Measurements from ENCODE around the gene NDST4.

The NDST4 gene

GRCh38 chr4:115113506-115114106 is at the start of gene NDST4:
NDST4 (minus strand) TSS chr4:115113620; CDS start chr4:115077036, 36,584 bp downstream.
- ATAC-seq = peak; percentile 89
- TF ChIP-seq RARB (CRISPR knock-in tag; IDR thresholded peaks at IDR 0.05) = no peak
- TF ChIP-seq, protein P1, sequence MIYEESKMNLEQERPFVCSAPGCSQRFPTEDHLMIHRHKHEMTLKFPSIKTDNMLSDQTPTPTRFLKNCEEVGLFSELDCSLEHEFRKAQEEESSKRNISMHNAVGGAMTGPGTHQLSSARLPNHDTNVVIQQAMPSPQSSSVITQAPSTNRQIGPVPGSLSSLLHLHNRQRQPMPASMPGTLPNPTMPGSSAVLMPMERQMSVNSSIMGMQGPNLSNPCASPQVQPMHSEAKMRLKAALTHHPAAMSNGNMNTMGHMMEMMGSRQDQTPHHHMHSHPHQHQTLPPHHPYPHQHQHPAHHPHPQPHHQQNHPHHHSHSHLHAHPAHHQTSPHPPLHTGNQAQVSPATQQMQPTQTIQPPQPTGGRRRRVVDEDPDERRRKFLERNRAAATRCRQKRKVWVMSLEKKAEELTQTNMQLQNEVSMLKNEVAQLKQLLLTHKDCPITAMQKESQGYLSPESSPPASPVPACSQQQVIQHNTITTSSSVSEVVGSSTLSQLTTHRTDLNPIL (CRISPR knock-in tag; IDR thresholded peaks at IDR 0.05; ENCODE audit: low read depth) = no peak
- TF ChIP-seq, protein P2, sequence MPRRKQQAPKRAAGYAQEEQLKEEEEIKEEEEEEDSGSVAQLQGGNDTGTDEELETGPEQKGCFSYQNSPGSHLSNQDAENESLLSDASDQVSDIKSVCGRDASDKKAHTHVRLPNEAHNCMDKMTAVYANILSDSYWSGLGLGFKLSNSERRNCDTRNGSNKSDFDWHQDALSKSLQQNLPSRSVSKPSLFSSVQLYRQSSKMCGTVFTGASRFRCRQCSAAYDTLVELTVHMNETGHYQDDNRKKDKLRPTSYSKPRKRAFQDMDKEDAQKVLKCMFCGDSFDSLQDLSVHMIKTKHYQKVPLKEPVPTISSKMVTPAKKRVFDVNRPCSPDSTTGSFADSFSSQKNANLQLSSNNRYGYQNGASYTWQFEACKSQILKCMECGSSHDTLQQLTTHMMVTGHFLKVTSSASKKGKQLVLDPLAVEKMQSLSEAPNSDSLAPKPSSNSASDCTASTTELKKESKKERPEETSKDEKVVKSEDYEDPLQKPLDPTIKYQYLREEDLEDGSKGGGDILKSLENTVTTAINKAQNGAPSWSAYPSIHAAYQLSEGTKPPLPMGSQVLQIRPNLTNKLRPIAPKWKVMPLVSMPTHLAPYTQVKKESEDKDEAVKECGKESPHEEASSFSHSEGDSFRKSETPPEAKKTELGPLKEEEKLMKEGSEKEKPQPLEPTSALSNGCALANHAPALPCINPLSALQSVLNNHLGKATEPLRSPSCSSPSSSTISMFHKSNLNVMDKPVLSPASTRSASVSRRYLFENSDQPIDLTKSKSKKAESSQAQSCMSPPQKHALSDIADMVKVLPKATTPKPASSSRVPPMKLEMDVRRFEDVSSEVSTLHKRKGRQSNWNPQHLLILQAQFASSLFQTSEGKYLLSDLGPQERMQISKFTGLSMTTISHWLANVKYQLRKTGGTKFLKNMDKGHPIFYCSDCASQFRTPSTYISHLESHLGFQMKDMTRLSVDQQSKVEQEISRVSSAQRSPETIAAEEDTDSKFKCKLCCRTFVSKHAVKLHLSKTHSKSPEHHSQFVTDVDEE (CRISPR knock-in tag; IDR thresholded peaks at IDR 0.05) = no peak
- TF ChIP-seq ZC3H10 (CRISPR knock-in tag; IDR thresholded peaks at IDR 0.05) = no peak
- TF ChIP-seq ESRRG (CRISPR knock-in tag; IDR thresholded peaks at IDR 0.05) = no peak
- no peak for TF ChIP-seq ZNF8 (CRISPR knock-in tag; IDR thresholded peaks at IDR 0.05)
- no peak for TF ChIP-seq PATZ1 (CRISPR knock-in tag; IDR thresholded peaks at IDR 0.05; ENCODE audit: borderline replicate concordance)
- TF ChIP-seq ZNF565 (CRISPR knock-in tag; conservative IDR thresholded peaks at IDR 0.05; ENCODE audit: low read depth) = no peak
- no peak for TF ChIP-seq POU6F1 (CRISPR knock-in tag; IDR thresholded peaks at IDR 0.05; ENCODE audit: borderline replicate concordance, low read depth)
- TF ChIP-seq TOX (CRISPR knock-in tag; IDR thresholded peaks at IDR 0.05; ENCODE audit: borderline replicate concordance) = no peak
- TF ChIP-seq ISL1 (CRISPR knock-in tag; IDR thresholded peaks at IDR 0.05) = no peak
- TF ChIP-seq TCF4 (CRISPR knock-in tag; IDR thresholded peaks at IDR 0.05; ENCODE audit: borderline replicate concordance) = no peak
- no peak for TF ChIP-seq ARNTL (CRISPR knock-in tag; IDR thresholded peaks at IDR 0.05; ENCODE audit: borderline replicate concordance, low read depth)
- TF ChIP-seq ZNF70 (CRISPR knock-in tag; IDR thresholded peaks at IDR 0.05) = no peak
- TF ChIP-seq GLIS3 (CRISPR knock-in tag; IDR thresholded peaks at IDR 0.05) = no peak
- TF ChIP-seq SNAI2 (CRISPR knock-in tag; IDR thresholded peaks at IDR 0.05) = no peak
- TF ChIP-seq BACH2 (CRISPR knock-in tag; IDR thresholded peaks at IDR 0.05; ENCODE audit: borderline replicate concordance) = no peak
- no peak for TF ChIP-seq CSDC2 (CRISPR knock-in tag; IDR thresholded peaks at IDR 0.05)

DNA sequence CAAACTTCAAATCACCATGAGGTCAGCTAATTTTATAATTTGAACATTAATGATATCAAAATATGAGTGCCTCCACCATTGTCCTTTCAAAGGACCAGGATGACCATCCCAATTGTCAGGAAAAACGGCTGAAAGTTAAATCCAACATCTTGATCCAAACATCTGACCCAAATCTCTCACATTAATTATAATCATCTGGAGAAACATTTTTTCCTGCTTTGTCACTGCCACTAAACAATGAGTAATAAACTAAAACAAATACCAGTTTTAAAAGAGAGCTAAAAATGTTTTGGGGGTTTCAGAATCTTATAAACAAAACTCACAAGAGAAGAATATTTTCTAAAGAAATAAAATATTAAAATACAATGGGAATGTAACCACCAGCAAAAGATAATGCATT is 45.7 kb upstream of the NDST4 start:
- no peak for ATAC-seq
- TF ChIP-seq ZC3H10 (CRISPR knock-in tag; IDR thresholded peaks at IDR 0.05) (no peak), ZFP30 (CRISPR knock-in tag; IDR thresholded peaks at IDR 0.05) (no peak), ZNF565 (CRISPR knock-in tag; conservative IDR thresholded peaks at IDR 0.05; ENCODE audit: low read depth) (no peak), SNAI2 (CRISPR knock-in tag; IDR thresholded peaks at IDR 0.05) (no peak), POU6F1 (CRISPR knock-in tag; IDR thresholded peaks at IDR 0.05; ENCODE audit: borderline replicate concordance, low read depth) (no peak), TOX (CRISPR knock-in tag; IDR thresholded peaks at IDR 0.05; ENCODE audit: borderline replicate concordance) (no peak), TCF4 (CRISPR knock-in tag; IDR thresholded peaks at IDR 0.05; ENCODE audit: borderline replicate concordance) (no peak), CSDC2 (CRISPR knock-in tag; IDR thresholded peaks at IDR 0.05) (no peak), ESRRG (CRISPR knock-in tag; IDR thresholded peaks at IDR 0.05) (no peak), RARB (CRISPR knock-in tag; IDR thresholded peaks at IDR 0.05) (no peak), ARNTL (CRISPR knock-in tag; IDR thresholded peaks at IDR 0.05; ENCODE audit: borderline replicate concordance, low read depth) (no peak), PATZ1 (CRISPR knock-in tag; IDR thresholded peaks at IDR 0.05; ENCODE audit: borderline replicate concordance) (no peak), ZNF8 (CRISPR knock-in tag; IDR thresholded peaks at IDR 0.05) (no peak), BACH2 (CRISPR knock-in tag; IDR thresholded peaks at IDR 0.05; ENCODE audit: borderline replicate concordance) (no peak), OSR1 (CRISPR knock-in tag; IDR thresholded peaks at IDR 0.05) (no peak)
- TF ChIP-seq, protein P3, sequence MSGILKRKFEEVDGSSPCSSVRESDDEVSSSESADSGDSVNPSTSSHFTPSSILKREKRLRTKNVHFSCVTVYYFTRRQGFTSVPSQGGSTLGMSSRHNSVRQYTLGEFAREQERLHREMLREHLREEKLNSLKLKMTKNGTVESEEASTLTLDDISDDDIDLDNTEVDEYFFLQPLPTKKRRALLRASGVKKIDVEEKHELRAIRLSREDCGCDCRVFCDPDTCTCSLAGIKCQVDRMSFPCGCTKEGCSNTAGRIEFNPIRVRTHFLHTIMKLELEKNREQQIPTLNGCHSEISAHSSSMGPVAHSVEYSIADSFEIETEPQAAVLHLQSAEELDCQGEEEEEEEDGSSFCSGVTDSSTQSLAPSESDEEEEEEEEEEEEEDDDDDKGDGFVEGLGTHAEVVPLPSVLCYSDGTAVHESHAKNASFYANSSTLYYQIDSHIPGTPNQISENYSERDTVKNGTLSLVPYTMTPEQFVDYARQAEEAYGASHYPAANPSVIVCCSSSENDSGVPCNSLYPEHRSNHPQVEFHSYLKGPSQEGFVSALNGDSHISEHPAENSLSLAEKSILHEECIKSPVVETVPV (CRISPR knock-in tag; IDR thresholded peaks at IDR 0.05) = no peak
- TF ChIP-seq, protein P1 (CRISPR knock-in tag; IDR thresholded peaks at IDR 0.05; ENCODE audit: low read depth) = no peak

Data from SK-N-SH treated with all-trans-retinoic acid at 6 μM for 48 hours (cell line).